ENCODE measurements around the gene TMEM201. TPM values are rescaled to one million over a fixed set of nuclear protein-coding genes. Genes with fewer than 3 reads are reported as not detected.

TMEM201 gene
- total RNA-seq, 1 experiment from 2014 or later: 30.4 TPM

GRCh38 chr1:9592510-9593075 lies 3.9 kb downstream of the TMEM201 start:
- Mint-ChIP-seq H3K27me3 (ENCODE audit: low read depth) (no peaks in the 10 kb centered on the region), H3K36me3 (no peaks in the 10 kb centered on the region), H3K27ac (no peak overlapping the region; the same call in 1 of the 2 replicates), H3K4me1 (peaks cover 42% of the 10 kb centered on the region), H3K9me3 (no peaks in the 10 kb centered on the region), H3K4me3 (no peak overlapping the region)
- ChIA-PET CTCF (interaction anchor here (0.7 to 7.3 kb wide), 10 partner anchors 23 to 450 kb away, joined by 3 to 93 read pairs (median 4); no protein-coding TSS in a partner anchor), POLR2A (no interaction called here)
- DNase-seq (ENCODE audit: low spot score) (no peak), ATAC-seq (no peak)
- TF ChIP-seq E2F1 (CRISPR knock-in tag; IDR thresholded peaks at IDR 0.05) (no peak), ERG (CRISPR knock-in tag; IDR thresholded peaks at IDR 0.05) (no peak), MXD4 (CRISPR knock-in tag; IDR thresholded peaks at IDR 0.05; ENCODE audit: borderline replicate concordance) (no peak), NR1H2 (CRISPR knock-in tag; IDR thresholded peaks at IDR 0.05) (no peak), SP1 (CRISPR knock-in tag; conservative IDR thresholded peaks at IDR 0.05) (no peak), ZNF317 (CRISPR knock-in tag; IDR thresholded peaks at IDR 0.05; ENCODE audit: borderline replicate concordance, low read depth) (no peak), PREB (CRISPR knock-in tag; IDR thresholded peaks at IDR 0.05; ENCODE audit: borderline replicate concordance) (no peak), OVOL2 (CRISPR knock-in tag; IDR thresholded peaks at IDR 0.05; ENCODE audit: borderline replicate concordance) (no peak), ZNF121 (CRISPR knock-in tag; IDR thresholded peaks at IDR 0.05) (no peak), TCF7 (CRISPR knock-in tag; IDR thresholded peaks at IDR 0.05; ENCODE audit: low read depth) (no peak)

GRCh38 chr1:9593147-9593491 lies 4.4 kb downstream of the TMEM201 start:
- DNase-seq (ENCODE audit: low spot score): no peak
- Mint-ChIP-seq H3K36me3 (no peaks in the 10 kb centered on the region), H3K4me3 (no peak overlapping the region), H3K27me3 (ENCODE audit: low read depth) (no peaks in the 10 kb centered on the region), H3K27ac (no peak overlapping the region; the same call in 1 of the 2 replicates), H3K9me3 (no peaks in the 10 kb centered on the region), H3K4me1 (peaks cover 42% of the 10 kb centered on the region)
- ChIA-PET POLR2A (interaction anchor here (0.8 kb wide), 1 partner anchor 30 kb away, joined by 6 read pairs; no protein-coding TSS in a partner anchor), CTCF (interaction anchor here (0.7 to 7.3 kb wide), 8 partner anchors 22 to 451 kb away, joined by 3 to 93 read pairs (median 4); no protein-coding TSS in a partner anchor)
- TF ChIP-seq AFF4 (CRISPR knock-in tag; IDR thresholded peaks at IDR 0.05; ENCODE audit: borderline replicate concordance) (no peak), FOXP4 (CRISPR knock-in tag; IDR thresholded peaks at IDR 0.05) (no peak), ETV6 (CRISPR knock-in tag; IDR thresholded peaks at IDR 0.05) (no peak)
- ATAC-seq: no peak

Measured in WTC11 (cell line).